GM12873 (cell line): ENCODE measurements around the gene CLECL1.

Experiments
- TF ChIP-seq, protein P1 (sequence below): IDR thresholded peaks from 2 replicates; pipeline ENCODE4 v1.5.1; 2012; ENCODE audit warnings: low read depth, mild to moderate bottlenecking, moderate library complexity, low read length, control low read depth; ENCODE audit not compliant: insufficient read depth; ENCODE audit errors: missing control alignments

CLECL1 gene

GRCh38 chr12:9761419-9761781 lies 28.5 kb upstream of the CLECL1 start:
- TF ChIP-seq, protein P1, sequence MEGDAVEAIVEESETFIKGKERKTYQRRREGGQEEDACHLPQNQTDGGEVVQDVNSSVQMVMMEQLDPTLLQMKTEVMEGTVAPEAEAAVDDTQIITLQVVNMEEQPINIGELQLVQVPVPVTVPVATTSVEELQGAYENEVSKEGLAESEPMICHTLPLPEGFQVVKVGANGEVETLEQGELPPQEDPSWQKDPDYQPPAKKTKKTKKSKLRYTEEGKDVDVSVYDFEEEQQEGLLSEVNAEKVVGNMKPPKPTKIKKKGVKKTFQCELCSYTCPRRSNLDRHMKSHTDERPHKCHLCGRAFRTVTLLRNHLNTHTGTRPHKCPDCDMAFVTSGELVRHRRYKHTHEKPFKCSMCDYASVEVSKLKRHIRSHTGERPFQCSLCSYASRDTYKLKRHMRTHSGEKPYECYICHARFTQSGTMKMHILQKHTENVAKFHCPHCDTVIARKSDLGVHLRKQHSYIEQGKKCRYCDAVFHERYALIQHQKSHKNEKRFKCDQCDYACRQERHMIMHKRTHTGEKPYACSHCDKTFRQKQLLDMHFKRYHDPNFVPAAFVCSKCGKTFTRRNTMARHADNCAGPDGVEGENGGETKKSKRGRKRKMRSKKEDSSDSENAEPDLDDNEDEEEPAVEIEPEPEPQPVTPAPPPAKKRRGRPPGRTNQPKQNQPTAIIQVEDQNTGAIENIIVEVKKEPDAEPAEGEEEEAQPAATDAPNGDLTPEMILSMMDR = no peak

DNA sequence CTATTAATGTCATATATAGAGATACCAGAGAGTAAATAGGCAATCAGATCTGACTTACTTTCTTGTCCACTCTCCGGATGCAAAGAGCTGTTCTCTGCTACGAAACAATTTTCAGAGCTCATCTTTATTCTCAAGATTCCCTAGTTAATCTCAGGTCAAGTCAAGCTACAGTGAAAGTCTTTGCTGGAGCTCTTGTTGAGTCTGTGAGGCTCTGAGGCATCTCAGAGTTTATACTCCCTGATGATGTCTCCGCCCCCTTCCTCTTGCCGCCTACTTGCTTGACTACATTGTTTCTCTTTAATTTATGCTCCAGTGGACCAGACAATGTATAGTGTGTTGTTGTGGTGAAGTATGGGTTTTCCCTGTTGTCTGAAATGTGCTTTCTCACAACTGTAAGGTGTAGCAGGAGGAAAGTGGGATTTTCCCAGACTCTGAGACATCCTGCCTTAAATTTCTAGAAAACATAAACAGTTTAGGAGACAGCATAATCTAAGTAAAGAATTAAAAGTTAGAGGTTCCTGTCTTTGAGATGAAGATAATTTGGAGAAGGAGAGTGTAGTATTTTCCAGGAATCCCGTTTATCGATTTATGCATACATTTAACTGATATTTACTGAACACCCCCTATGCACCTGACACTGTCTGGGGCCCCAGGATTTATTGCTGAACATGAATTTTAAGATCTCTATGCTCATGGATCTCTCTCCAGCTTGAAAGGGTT lies 28.0 kb upstream of the CLECL1 start, which contains the start of gene CD69:
CD69 (minus strand) TSS at position 203 of the 720 bp plus-strand sequence; CDS start at position 122, 81 bp downstream.
- TF ChIP-seq, protein P1 = no peak

GRCh38 chr12:9760120-9760519 lies 27.2 kb upstream of the CLECL1 start:
- TF ChIP-seq, protein P1 = no peak

GRCh38 chr12:9759694-9760093 lies 26.8 kb upstream of the CLECL1 start:
- TF ChIP-seq, protein P1 = no peak

DNA sequence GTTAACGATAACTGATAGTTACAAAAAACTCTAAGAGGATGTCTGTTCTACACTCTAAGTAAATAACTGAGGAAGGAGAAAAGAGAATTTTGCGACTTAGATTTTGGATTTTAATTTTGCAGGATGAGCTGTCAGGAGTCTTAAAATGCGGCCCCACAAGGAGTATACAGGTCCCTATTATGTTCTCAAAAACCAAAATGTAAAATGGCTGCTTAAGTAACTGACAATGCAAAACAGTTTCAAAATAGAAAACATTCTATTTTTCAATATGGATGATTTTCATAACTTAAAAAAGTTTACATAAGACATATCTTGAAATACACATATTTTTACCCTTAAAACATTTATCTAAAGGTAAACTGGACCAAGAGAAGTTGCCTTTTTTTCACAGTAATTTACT lies 25.2 kb upstream of the CLECL1 start:
- TF ChIP-seq, protein P1 = no peak

DNA sequence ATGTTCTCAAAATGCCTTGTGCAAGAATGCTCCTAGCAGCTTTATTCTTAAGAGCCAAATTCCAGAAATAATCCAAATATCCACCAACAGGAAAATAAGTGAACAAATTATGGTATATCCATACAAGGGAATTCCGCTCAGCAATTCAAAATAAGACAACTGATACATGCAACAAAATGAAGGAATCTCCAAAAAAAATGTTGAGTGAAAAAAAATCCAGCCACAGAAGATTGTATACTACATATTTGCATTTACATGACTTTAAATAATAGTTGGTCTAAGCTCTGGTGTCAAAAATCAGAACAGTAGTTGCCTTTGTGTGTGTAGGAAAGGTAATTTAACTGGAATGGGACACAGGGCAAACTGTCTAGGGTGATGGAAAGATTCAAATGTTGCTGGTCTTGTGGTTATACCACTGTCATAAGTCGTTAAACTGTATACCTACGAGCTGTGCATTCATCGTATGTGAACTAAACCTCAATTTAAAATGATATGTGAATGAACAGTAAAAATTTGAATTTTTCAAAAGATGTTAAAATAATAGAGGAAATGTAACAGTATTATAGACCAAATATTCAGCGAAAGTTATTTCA lies 24.6 kb upstream of the CLECL1 start:
- TF ChIP-seq, protein P1 = no peak

GRCh38 chr12:9756706-9757105 lies 23.8 kb upstream of the CLECL1 start:
- TF ChIP-seq, protein P1 = no peak
